ENCODE results near the gene TMEM9B. TPM values are rescaled to one million over a fixed set of nuclear protein-coding genes. Genes with fewer than 3 reads are reported as not detected.

Gene TMEM9B
- total RNA-seq, 3 donors from 2014 or later (not counting 1 experiment from before 2014, with no cell fraction given) = 46.5 to 55.2 (median 51.4) TPM

DNA sequence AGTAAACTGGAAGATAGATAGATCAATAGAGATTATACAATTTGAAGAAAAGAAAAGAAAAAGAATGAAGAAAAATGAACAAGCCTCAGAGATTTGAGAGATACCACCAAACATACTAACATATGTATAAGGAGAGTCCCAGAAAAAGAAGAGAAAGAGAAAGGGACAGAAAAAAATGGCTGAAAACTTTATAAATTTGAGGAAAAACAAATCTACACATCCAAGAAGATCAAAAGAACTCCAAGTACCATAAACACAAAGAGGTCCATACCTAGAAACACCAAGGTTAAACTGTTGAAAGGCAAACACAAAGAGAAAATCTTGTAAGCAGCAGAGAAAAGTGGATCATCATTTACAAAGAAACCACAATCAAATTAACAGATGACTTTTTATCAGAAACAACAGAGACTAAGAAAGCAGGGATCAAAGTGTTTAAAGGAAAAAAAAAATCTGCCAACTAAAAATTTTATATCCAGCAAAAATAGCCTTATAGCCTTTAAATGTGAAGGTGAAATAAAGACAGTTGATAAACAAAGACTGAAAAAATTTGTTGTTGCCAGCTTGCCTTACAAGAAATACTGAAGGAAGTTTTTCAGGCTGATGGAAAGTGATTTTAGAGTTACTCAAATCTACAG is 65.0 kb downstream of the TMEM9B start:
- Mint-ChIP-seq H3K9me3 (peaks cover 3 to 5% of the 10 kb centered on the region in 2 donors), H3K36me3 (peaks cover 26% of the 10 kb centered on the region), H3K4me3 (no peak overlapping the region), H3K27ac (no peak overlapping the region), H3K4me1 (no peaks in the 10 kb centered on the region), H3K27me3 (ENCODE audit: low read depth in 2 of 2) (peaks cover 4 to 15% of the 10 kb centered on the region in 2 donors)
- Histone ChIP-seq H3K4me1 (ENCODE audit: control insufficient read depth, insufficient read depth, low read length) (no peaks in the 10 kb centered on the region), H3K27me3 (ENCODE audit: control insufficient read depth, insufficient read depth, low read length) (no peaks in the 10 kb centered on the region), H3K27ac (ENCODE audit: low read length) (no peak overlapping the region), H3K9me3 (ENCODE audit: control insufficient read depth, insufficient read depth, low read length) (peaks cover 4% of the 10 kb centered on the region), H3K4me3 (ENCODE audit: low read length) (no peak overlapping the region), H3K36me3 (ENCODE audit: control insufficient read depth, insufficient read depth, low read length) (no peaks in the 10 kb centered on the region)
- TF ChIP-seq, protein P1, sequence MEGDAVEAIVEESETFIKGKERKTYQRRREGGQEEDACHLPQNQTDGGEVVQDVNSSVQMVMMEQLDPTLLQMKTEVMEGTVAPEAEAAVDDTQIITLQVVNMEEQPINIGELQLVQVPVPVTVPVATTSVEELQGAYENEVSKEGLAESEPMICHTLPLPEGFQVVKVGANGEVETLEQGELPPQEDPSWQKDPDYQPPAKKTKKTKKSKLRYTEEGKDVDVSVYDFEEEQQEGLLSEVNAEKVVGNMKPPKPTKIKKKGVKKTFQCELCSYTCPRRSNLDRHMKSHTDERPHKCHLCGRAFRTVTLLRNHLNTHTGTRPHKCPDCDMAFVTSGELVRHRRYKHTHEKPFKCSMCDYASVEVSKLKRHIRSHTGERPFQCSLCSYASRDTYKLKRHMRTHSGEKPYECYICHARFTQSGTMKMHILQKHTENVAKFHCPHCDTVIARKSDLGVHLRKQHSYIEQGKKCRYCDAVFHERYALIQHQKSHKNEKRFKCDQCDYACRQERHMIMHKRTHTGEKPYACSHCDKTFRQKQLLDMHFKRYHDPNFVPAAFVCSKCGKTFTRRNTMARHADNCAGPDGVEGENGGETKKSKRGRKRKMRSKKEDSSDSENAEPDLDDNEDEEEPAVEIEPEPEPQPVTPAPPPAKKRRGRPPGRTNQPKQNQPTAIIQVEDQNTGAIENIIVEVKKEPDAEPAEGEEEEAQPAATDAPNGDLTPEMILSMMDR (IDR thresholded peaks at IDR 0.05) = no peak
- intact Hi-C loops (cut with micrococcal nuclease) = no loop called here
- DNase-seq (no peak), ATAC-seq (no peak)

Other genes starting within 250 kb of the TMEM9B start
- gene AKIP1, start 53.3 kb downstream of the TMEM9B start, total RNA-seq = 1 to 10 TPM; 4.0 to 7.0 (median 4.0) TPM
- gene C11orf16, start 31.5 kb downstream of the TMEM9B start, total RNA-seq = not detected
- not detected for gene ASCL3, start 21.4 kb downstream of the TMEM9B start, total RNA-seq
- 1 to 10 TPM; 2.3 to 6.1 (median 4.6) TPM for gene NRIP3, start 39.6 kb upstream of the TMEM9B start, total RNA-seq
- not detected for gene SCUBE2, start 127.2 kb upstream of the TMEM9B start, total RNA-seq

Data from natural killer cell (primary cell).